Activated naive CD8-positive, alpha-beta T cell treated with anti-CD3 and anti-CD28 coated beads for 36 hours (primary cell): ENCODE results near the gene B3GNT3. TPM values are rescaled to one million over a fixed set of nuclear protein-coding genes. Genes with fewer than 3 reads are reported as not detected.

Source experiments
- DNase-seq: peaks from one replicate; pipeline ENCODE4 v3.0.0; 2021
- H3K27ac Mint-ChIP-seq: one replicate; pipeline ENCODE4 v1.8.0; 2022; ENCODE audit warnings: mild to moderate bottlenecking, moderate library complexity, mixed read lengths
- H3K27me3 Mint-ChIP-seq: one replicate; pipeline ENCODE4 v1.8.0; 2022; ENCODE audit warnings: mild to moderate bottlenecking, mixed read lengths
- H3K36me3 Mint-ChIP-seq: one replicate; pipeline ENCODE4 v1.8.0; 2021; ENCODE audit warnings: mild to moderate bottlenecking, mixed read lengths
- H3K4me1 Mint-ChIP-seq: one replicate; pipeline ENCODE4 v1.8.0; 2021; ENCODE audit warnings: mixed read lengths
- H3K4me3 Mint-ChIP-seq: one replicate; pipeline ENCODE4 v1.8.0; 2022; ENCODE audit warnings: mild to moderate bottlenecking, moderate library complexity, mixed read lengths
- H3K9me3 Mint-ChIP-seq: one replicate; pipeline ENCODE4 v1.8.0; 2022; ENCODE audit warnings: mixed read lengths
- total RNA-seq, 2 experiments: library from RNA; stranded (reverse); gene quantifications; one replicate each; pipeline ENCODE4 v1.2.3, GENCODE V29; 2021

The B3GNT3 gene
- not detected for total RNA-seq

GRCh38 chr19:17794731-17795494, at the start of gene B3GNT3:
Gene B3GNT3, plus strand, starts transcription at chr19:17795138. Its CDS starts 12,670 bp downstream, at chr19:17807808.
- no peak within 1 kb of the TSS for H3K27ac Mint-ChIP-seq
- H3K4me1 Mint-ChIP-seq = peaks cover 43% of the 10 kb centered on the region
- DNase-seq = no peak
- H3K4me3 Mint-ChIP-seq = peak within 1 kb of the TSS; percentile 59
- no peaks in the 10 kb centered on the region for H3K27me3 Mint-ChIP-seq
- H3K36me3 Mint-ChIP-seq = no peaks in the 10 kb centered on the region
- H3K9me3 Mint-ChIP-seq = no peaks in the 10 kb centered on the region

- H3K4me1 Mint-ChIP-seq = peaks cover 31% of the 10 kb centered on the region
- peak overlapping the region; percentile 79 for H3K27ac Mint-ChIP-seq
- H3K4me3 Mint-ChIP-seq = peak overlapping the region; percentile 74
- H3K27me3 Mint-ChIP-seq = no peaks in the 10 kb centered on the region
- H3K9me3 Mint-ChIP-seq = no peaks in the 10 kb centered on the region
- H3K36me3 Mint-ChIP-seq = peaks cover 8% of the 10 kb centered on the region
- DNase-seq = peak; percentile 96
Measured at GRCh38 chr19:17747205-17748098, 47.5 kb upstream of the B3GNT3 start.

- H3K4me3 Mint-ChIP-seq = peak overlapping the region; percentile 68
- H3K36me3 Mint-ChIP-seq = peaks cover 8% of the 10 kb centered on the region
- no peak for DNase-seq
- peak overlapping the region; percentile 99 for H3K27ac Mint-ChIP-seq
- H3K4me1 Mint-ChIP-seq = peaks cover 37% of the 10 kb centered on the region
- H3K9me3 Mint-ChIP-seq = no peaks in the 10 kb centered on the region
- H3K27me3 Mint-ChIP-seq = no peaks in the 10 kb centered on the region
Measured at GRCh38 chr19:17748884-17749638, 45.9 kb upstream of the B3GNT3 start.

- H3K4me3 Mint-ChIP-seq = peak overlapping the region; percentile 95
- peaks cover 44% of the 10 kb centered on the region for H3K4me1 Mint-ChIP-seq
- DNase-seq = peak; percentile 28
- H3K36me3 Mint-ChIP-seq = peaks cover 13% of the 10 kb centered on the region
- H3K9me3 Mint-ChIP-seq = no peaks in the 10 kb centered on the region
- H3K27ac Mint-ChIP-seq = peak overlapping the region; percentile 99
- no peaks in the 10 kb centered on the region for H3K27me3 Mint-ChIP-seq
Measured at GRCh38 chr19:17749912-17750317, 45.0 kb upstream of the B3GNT3 start.

- H3K9me3 Mint-ChIP-seq = no peaks in the 10 kb centered on the region
- H3K4me1 Mint-ChIP-seq = peaks cover 55% of the 10 kb centered on the region
- H3K4me3 Mint-ChIP-seq = peak within 1 kb of the TSS; percentile 95
- peak; percentile 86 for DNase-seq
- H3K36me3 Mint-ChIP-seq = peaks cover 18% of the 10 kb centered on the region
- H3K27me3 Mint-ChIP-seq = no peaks in the 10 kb centered on the region
- peak within 1 kb of the TSS; percentile 99 for H3K27ac Mint-ChIP-seq
Measured at GRCh38 chr19:17751103-17751911, 43.6 kb upstream of the B3GNT3 start, which contains the start of gene FCHO1. Gene FCHO1, plus strand, starts transcription at chr19:17751477. Its CDS starts 3,688 bp downstream, at chr19:17755165.

GRCh38 chr19:17751912-17752273, 43.0 kb upstream of the B3GNT3 start:
- Mint-ChIP-seq H3K4me1 (peaks cover 59% of the 10 kb centered on the region), H3K4me3 (peak overlapping the region; percentile 95)
- DNase-seq = no peak

GRCh38 chr19:17752865-17753639, 41.9 kb upstream of the B3GNT3 start:
- H3K36me3 Mint-ChIP-seq = peaks cover 30% of the 10 kb centered on the region
- H3K4me1 Mint-ChIP-seq = peaks cover 57% of the 10 kb centered on the region
- H3K27me3 Mint-ChIP-seq = no peaks in the 10 kb centered on the region
- H3K4me3 Mint-ChIP-seq = no peak overlapping the region
- H3K27ac Mint-ChIP-seq = no peak overlapping the region
- DNase-seq = no peak
- no peaks in the 10 kb centered on the region for H3K9me3 Mint-ChIP-seq

More at GRCh38 chr19:17751912-17752273, 43.0 kb upstream of the B3GNT3 start:
- Mint-ChIP-seq H3K9me3 (no peaks in the 10 kb centered on the region), H3K27me3 (no peaks in the 10 kb centered on the region), H3K36me3 (peaks cover 24% of the 10 kb centered on the region), H3K27ac (peak overlapping the region; percentile 99)

- Mint-ChIP-seq H3K4me3 (no peak overlapping the region), H3K9me3 (no peaks in the 10 kb centered on the region), H3K4me1 (peaks cover 60% of the 10 kb centered on the region), H3K36me3 (peaks cover 34% of the 10 kb centered on the region), H3K27me3 (no peaks in the 10 kb centered on the region), H3K27ac (no peak overlapping the region)
- no peak for DNase-seq
Measured at GRCh38 chr19:17753976-17754375, 41.0 kb upstream of the B3GNT3 start.

GRCh38 chr19:17754634-17755442, 40.1 kb upstream of the B3GNT3 start:
- peaks cover 39% of the 10 kb centered on the region for H3K36me3 Mint-ChIP-seq
- H3K27me3 Mint-ChIP-seq = no peaks in the 10 kb centered on the region
- peak overlapping the region; percentile 80 for H3K27ac Mint-ChIP-seq
- H3K4me1 Mint-ChIP-seq = peaks cover 53% of the 10 kb centered on the region
- no peak for DNase-seq
- H3K9me3 Mint-ChIP-seq = no peaks in the 10 kb centered on the region
- no peak overlapping the region for H3K4me3 Mint-ChIP-seq

- no peak for DNase-seq
- Mint-ChIP-seq H3K4me3 (no peak overlapping the region), H3K9me3 (no peaks in the 10 kb centered on the region), H3K27me3 (no peaks in the 10 kb centered on the region), H3K36me3 (peaks cover 42% of the 10 kb centered on the region), H3K27ac (peak overlapping the region; percentile 80), H3K4me1 (peaks cover 55% of the 10 kb centered on the region)
Measured at GRCh38 chr19:17755443-17755890, 39.5 kb upstream of the B3GNT3 start.

GRCh38 chr19:17755977-17756670, 38.8 kb upstream of the B3GNT3 start:
- DNase-seq = peak; percentile 60
- Mint-ChIP-seq H3K27me3 (no peaks in the 10 kb centered on the region), H3K4me1 (peaks cover 53% of the 10 kb centered on the region), H3K27ac (no peak overlapping the region), H3K4me3 (no peak overlapping the region), H3K9me3 (no peaks in the 10 kb centered on the region), H3K36me3 (peaks cover 45% of the 10 kb centered on the region)

- Mint-ChIP-seq H3K4me1 (peaks cover 46% of the 10 kb centered on the region), H3K9me3 (no peaks in the 10 kb centered on the region), H3K27ac (no peak overlapping the region), H3K4me3 (no peak overlapping the region), H3K27me3 (no peaks in the 10 kb centered on the region), H3K36me3 (peaks cover 42% of the 10 kb centered on the region)
- DNase-seq = no peak
Measured at GRCh38 chr19:17757125-17757524, 37.8 kb upstream of the B3GNT3 start.
